Measurements from ENCODE around the gene DNAJC21.

Gene DNAJC21

GRCh38 chr5:34924462-34924765 lies 4.9 kb upstream of the DNAJC21 start:
- ChIA-PET POLR2A (interaction anchor here (2.3 kb wide), 1 partner anchor 9 kb away, joined by 19 read pairs; the partner anchor contains the start of genes BRIX1 and RAD1), CTCF (no interaction called here)
- DNase-seq (ENCODE audit: extremely low spot score) = no peak
- TF ChIP-seq ELF4 (IDR thresholded peaks at IDR 0.05) (no peak), SP1 (IDR thresholded peaks at IDR 0.05) (no peak), CTBP1 (IDR thresholded peaks at IDR 0.05; ENCODE audit: borderline replicate concordance) (no peak), FOXM1 (IDR thresholded peaks at IDR 0.05; ENCODE audit: borderline replicate concordance) (no peak), L3MBTL2 (conservative IDR thresholded peaks at IDR 0.05) (no peak), PKNOX1 (IDR thresholded peaks at IDR 0.05) (no peak), FOXK2 (IDR thresholded peaks at IDR 0.05) (no peak), ARNT (IDR thresholded peaks at IDR 0.05) (no peak), HDGF (IDR thresholded peaks at IDR 0.05; ENCODE audit: borderline replicate concordance) (no peak), ZNF384 (IDR thresholded peaks at IDR 0.05) (no peak), NFRKB (IDR thresholded peaks at IDR 0.05) (no peak), BHLHE40 (IDR thresholded peaks at IDR 0.05; ENCODE audit: borderline replicate concordance) (no peak), TARDBP (IDR thresholded peaks at IDR 0.05) (no peak), LEF1 (IDR thresholded peaks at IDR 0.05; ENCODE audit: borderline replicate concordance) (no peak), FOXA1 (IDR thresholded peaks at IDR 0.05) (no peak), SUZ12 (IDR thresholded peaks at IDR 0.05) (no peak)

- CTCF ChIA-PET = no interaction called here
- TF ChIP-seq CTBP1 (IDR thresholded peaks at IDR 0.05; ENCODE audit: borderline replicate concordance) (no peak), HDGF (IDR thresholded peaks at IDR 0.05; ENCODE audit: borderline replicate concordance) (no peak), FOXA1 (IDR thresholded peaks at IDR 0.05) (no peak), FOXK2 (IDR thresholded peaks at IDR 0.05) (no peak), BHLHE40 (IDR thresholded peaks at IDR 0.05; ENCODE audit: borderline replicate concordance) (no peak), NFRKB (IDR thresholded peaks at IDR 0.05) (no peak), TARDBP (IDR thresholded peaks at IDR 0.05) (no peak), LEF1 (IDR thresholded peaks at IDR 0.05; ENCODE audit: borderline replicate concordance) (no peak), ZNF384 (IDR thresholded peaks at IDR 0.05) (no peak), L3MBTL2 (conservative IDR thresholded peaks at IDR 0.05) (no peak), SP1 (IDR thresholded peaks at IDR 0.05) (no peak), PKNOX1 (IDR thresholded peaks at IDR 0.05) (no peak), FOXM1 (IDR thresholded peaks at IDR 0.05; ENCODE audit: borderline replicate concordance) (no peak), ARNT (IDR thresholded peaks at IDR 0.05) (no peak), ELF4 (IDR thresholded peaks at IDR 0.05) (no peak), SUZ12 (IDR thresholded peaks at IDR 0.05) (no peak)
- POLR2A ChIA-PET = interaction anchor here (1.3 kb wide), 1 partner anchor 10 kb away, joined by 3 read pairs; the partner anchor contains the start of gene BRIX1
These were observed 3.0 kb upstream of the DNAJC21 start for GRCh38 chr5:34926318-34926888.

GRCh38 chr5:34927785-34928184 lies 1.6 kb upstream of the DNAJC21 start:
- ChIA-PET POLR2A (interaction anchor here (3.8 kb wide), 1 partner anchor 13 kb away, joined by 65 read pairs; the partner anchor contains the start of genes BRIX1 and RAD1), CTCF (no interaction called here)
- TF ChIP-seq SUZ12 (IDR thresholded peaks at IDR 0.05) = no peak
- TF ChIP-seq FOXM1 (IDR thresholded peaks at IDR 0.05; ENCODE audit: borderline replicate concordance) = no peak
- no peak for TF ChIP-seq SP1 (IDR thresholded peaks at IDR 0.05)
- TF ChIP-seq LEF1 (IDR thresholded peaks at IDR 0.05; ENCODE audit: borderline replicate concordance) = no peak
- no peak for TF ChIP-seq FOXK2 (IDR thresholded peaks at IDR 0.05)
- no peak for TF ChIP-seq BHLHE40 (IDR thresholded peaks at IDR 0.05; ENCODE audit: borderline replicate concordance)
- TF ChIP-seq FOXA1 (IDR thresholded peaks at IDR 0.05) = no peak
- no peak for DNase-seq (ENCODE audit: extremely low spot score)

More at GRCh38 chr5:34926318-34926888, 3.0 kb upstream of the DNAJC21 start:
- no peak for DNase-seq (ENCODE audit: extremely low spot score)

- ChIA-PET CTCF (no interaction called here), POLR2A (interaction anchor here (2.0 to 3.8 kb wide), 2 partner anchors 10 to 13 kb away, joined by 9 to 65 read pairs; partner anchors contain the start of genes BRIX1 and RAD1)
- no peak for DNase-seq (ENCODE audit: extremely low spot score)
- TF ChIP-seq ZNF384 (IDR thresholded peaks at IDR 0.05) (no peak), PKNOX1 (IDR thresholded peaks at IDR 0.05) (no peak), ARNT (IDR thresholded peaks at IDR 0.05) (no peak), LEF1 (IDR thresholded peaks at IDR 0.05; ENCODE audit: borderline replicate concordance) (no peak)
These were observed 1.1 kb upstream of the DNAJC21 start for GRCh38 chr5:34928267-34928666.

GRCh38 chr5:34929720-34930461 lies 532 bp downstream of the DNAJC21 start:
- TF ChIP-seq L3MBTL2 (conservative IDR thresholded peaks at IDR 0.05) (0 out of 2 replicates have a peak, but pooled peaks have one; percentile 36), HDGF (IDR thresholded peaks at IDR 0.05; ENCODE audit: borderline replicate concordance) (no peak)
- ChIA-PET POLR2A (interaction anchor here (0.6 to 3.8 kb wide), 6 partner anchors 9 to 448 kb away, joined by 3 to 65 read pairs (median 4); partner anchors contain the start of genes BRIX1 and RAD1), CTCF (interaction anchor here (0.8 kb wide), 1 partner anchor 14 kb away, joined by 3 read pairs; the partner anchor contains the start of genes BRIX1 and RAD1)
- DNase-seq (ENCODE audit: extremely low spot score) = peak; percentile 66

GRCh38 chr5:34930462-34930844 lies 1.1 kb downstream of the DNAJC21 start:
- DNase-seq (ENCODE audit: extremely low spot score) = no peak
- ChIA-PET POLR2A (interaction anchor here (2.0 to 3.8 kb wide), 2 partner anchors 13 to 15 kb away, joined by 9 to 65 read pairs; partner anchors contain the start of genes BRIX1 and RAD1), CTCF (no interaction called here)
- no peak for TF ChIP-seq SUZ12 (IDR thresholded peaks at IDR 0.05)
- TF ChIP-seq FOXA1 (IDR thresholded peaks at IDR 0.05) = no peak
- no peak for TF ChIP-seq ARNT (IDR thresholded peaks at IDR 0.05)

Measured in HEK293T (cell line).